ENCODE measurements around the gene MEIOSIN.

The MEIOSIN gene

DNA sequence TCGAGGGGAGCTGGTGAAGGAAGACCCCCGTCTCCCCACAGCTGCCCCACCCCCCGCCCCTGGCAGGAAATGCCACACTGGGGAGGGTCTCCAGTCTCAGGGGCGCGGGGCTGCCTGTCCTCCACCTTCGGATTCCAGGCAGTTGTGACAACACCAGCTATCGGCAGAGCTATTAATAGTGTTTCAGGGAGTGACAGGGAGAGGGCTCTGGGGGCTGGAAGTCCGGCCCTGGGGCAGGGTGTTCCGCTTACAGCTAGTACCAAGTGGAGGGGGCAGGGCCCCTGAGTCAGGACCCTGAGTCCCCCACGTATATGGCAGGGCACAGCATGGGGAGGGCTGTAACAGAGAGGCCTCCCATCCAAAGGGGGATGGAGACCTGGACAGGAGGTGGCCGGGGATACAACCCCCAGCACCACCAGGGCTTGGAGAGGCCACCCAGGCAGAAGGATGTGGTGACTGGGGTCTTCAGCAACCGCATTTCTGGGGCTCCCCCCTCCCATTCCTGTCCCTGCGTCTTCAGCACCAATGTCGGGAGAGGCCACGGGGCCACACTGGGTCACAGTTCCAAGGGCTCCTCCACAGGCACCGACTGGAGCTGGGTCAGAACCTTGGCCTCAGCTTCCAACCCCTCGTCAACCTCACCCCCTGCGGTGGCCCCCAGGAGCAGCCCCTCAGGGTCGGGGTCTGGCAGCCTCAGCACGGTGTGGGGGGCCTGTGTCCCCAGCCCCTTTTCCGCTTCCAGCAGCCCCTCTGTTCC, 31.9 kb downstream of the MEIOSIN start:
- DNase-seq (ENCODE audit: low read depth in 2 of 2): no peak

DNA sequence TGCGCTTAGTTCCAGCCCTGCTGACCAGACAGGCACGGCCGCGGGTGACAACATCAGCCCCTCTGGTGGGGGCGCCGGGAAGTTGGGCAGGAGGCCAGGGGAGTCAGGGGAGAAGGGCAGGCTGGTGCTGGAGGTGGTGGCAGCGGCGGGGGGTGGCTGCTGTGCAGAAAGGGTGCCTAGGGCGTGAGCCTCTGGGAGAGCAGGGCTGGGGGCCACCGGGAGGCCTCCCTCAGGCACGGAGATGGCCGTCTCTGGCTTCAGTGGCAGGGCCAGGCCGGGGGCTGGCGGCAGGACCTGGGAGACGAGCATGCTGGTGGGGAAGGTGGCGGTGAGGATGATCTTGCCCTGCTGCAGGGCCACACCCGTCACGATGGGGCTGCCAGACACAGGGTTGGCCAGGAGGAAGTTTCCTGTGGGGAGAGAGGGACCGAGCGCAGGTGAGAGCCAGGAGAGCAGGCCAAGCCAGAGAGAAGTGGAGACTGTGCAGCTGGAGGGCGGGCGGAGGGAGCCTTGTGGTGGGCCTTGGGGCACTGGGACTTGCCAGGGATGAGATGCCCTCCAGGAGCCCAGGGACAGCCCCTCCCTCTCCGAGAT, 32.6 kb downstream of the MEIOSIN start:
- DNase-seq (ENCODE audit: low read depth in 2 of 2): no peak

DNA sequence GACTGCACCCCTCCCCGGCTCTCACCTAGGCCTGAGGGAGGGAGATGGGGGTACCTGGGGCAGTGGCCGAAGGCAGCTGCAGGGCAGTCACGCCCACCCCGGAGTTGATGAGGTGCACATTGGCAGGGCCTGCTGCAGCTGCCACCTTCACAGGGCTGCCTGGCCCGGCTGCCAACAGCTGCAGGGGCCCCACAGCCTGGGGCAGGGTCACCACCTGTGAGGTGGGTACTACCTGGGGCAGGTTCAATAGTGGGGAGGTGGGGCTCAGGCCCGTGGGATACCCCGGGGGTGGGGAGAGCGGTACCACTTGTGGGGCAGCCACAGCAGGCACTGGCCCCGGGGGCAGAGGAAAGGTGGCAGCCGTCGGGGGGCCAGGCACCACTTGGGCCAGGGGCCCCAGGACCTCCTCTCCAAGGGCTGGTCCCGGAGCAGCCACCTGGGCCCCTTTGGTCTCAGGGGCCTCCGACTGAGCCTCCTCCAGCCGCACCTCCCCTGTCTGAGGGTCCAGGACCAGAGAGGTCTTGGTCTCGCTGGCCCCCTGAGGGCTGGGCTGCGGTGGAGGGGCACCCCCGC, 33.1 kb downstream of the MEIOSIN start:
- no peak for DNase-seq (ENCODE audit: low read depth in 2 of 2)

DNA sequence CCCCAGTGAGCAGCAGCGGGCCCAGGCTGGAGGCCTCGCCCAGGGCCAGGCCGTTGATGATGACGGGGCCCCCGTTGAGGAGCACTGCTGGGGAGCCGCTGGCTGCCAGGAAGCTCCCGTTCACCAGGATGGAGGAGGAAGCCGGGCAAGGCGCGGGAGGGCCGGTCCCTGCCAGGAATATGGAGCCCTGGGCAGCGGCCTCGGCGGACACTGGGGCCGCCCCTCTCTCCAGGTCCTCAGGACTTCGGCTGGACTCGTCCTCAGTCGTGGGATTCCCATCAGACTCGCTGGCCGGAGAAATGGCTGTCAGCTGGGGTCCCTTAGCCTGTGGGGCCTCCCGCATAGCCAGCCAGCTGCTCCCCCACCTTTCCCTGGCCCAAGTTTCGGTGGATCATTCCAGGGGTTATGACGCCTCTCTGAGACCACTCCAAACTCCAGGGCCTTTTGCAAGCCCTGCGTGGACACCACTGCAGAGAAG, 33.7 kb downstream of the MEIOSIN start:
- DNase-seq (ENCODE audit: low read depth in 2 of 2): no peak

DNA sequence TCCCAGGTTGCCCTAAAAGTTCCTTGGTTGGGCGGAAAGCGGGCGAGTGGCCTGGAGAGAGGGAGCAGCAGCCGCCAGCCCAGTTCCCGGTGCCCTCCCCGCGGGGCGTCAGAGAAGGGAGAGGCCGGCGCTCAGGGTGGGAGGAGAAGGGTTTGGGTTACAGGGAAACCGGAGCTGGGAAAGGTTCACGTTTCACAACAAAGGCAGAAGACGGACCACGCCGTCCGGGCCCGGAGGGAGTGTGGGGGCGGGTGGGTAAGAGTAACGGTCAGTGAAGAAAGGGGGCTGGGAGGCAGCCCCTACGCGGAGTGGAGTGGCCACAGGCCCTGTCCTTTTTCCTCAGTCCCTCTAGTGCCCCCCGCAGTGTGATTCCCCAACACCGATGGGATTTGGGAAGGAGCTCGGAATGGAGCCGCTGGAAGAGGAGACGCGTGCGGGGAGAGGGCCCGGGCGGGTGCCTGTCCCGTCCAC, 34.2 kb downstream of the MEIOSIN start:
- DNase-seq (ENCODE audit: low read depth in 2 of 2): no peak

DNA sequence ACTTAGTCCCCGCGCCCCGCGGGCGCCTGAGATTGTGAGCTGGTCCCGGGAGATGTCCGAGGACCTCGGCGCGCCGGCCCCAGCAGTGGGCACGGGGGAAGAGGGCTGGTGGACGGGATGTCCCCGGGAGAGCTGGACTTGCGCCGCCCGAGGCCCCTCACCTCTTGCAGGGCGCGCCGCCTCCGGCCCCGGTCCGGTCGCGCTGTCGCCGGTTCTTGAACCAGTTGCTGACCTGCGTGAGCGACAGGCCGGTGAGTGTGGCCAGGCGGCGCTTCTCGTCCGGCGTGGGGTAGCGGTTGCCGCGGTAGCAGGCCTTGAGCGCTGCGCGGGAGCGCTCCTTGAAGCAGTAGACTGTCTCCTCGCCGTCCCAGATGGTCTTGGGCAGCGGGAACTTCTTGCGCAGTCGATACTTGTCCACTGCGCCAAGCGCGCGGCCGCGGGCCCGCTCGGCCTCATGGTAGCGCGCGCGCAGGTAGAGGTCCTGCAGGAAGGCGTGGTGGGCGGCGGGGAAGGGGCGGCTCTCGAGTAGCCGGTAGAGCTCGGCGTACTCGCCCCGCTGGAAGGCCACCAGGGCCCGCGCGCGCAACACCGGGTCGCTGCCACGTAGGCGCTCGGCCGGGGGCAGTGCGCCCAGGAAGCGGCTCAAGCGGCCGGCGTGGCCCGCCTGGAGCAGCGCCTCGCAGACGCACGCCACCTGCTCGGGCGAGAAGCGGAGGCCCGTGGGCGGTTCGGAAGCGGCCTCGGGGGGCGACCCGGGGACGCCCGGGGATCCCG, 34.8 kb downstream of the MEIOSIN start:
- no peak for DNase-seq (ENCODE audit: low read depth in 2 of 2)

DNA sequence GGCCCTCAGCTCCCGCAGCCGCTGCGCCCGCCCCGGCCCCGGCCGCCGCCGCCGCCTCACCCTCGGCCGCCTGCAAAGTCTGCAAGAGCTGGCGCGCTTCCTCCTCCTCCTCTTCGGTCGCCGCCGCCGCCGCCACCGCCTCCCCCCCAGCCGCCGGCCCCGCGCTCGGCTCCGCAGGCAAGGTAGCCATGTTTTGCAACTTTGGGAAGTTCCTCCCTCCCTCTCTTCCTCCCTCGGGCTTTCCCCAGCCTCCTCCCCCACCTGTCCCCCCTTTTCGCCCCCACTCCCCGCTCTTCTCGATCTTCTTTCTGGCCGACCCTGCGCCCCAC, 35.4 kb downstream of the MEIOSIN start:
- DNase-seq (ENCODE audit: low read depth in 2 of 2): peak in 1 of 2 experiments; percentile 28

DNA sequence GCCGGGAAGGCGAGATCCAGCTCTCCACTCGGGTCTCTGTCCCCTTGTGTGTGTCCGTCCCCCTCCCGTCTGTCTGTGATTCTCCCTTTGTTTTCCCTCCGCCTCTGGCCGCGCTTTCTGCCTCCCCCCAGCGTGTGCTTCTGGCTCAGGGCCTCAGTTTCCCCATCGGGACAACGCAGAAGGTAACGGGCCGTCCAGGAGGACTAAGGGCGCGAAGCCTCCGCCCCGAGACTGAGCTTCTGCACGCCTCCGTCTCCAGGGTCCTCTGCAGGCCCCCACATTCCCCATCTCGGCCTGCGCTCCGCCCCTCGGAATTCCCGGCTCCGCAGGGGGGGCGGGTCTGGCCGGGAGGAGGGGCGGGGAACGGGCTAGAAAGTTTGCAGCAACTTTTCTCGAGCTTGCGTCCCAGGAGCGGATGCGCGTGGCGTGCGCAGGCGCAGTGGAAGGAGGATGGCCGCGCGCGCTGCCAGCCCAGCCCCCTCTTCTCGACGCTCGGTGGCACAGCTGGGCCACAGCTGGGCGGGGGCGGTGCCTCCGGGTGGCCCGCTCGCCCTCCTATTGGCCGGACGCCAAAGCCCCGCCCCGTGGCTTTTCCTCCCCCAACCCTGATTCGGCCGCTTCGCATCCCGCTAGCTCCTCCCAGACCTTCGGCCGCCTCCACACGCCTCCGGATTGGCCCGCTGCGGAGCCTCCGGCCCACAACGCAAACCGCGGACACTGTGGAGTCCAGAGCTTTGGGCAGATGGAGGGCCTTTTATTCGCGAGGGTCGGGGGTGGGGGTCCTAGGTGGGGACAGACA, 35.9 kb downstream of the MEIOSIN start, which contains the start of gene SIX5:
Gene SIX5 (minus strand): TSS at position 269 of the 799 bp plus-strand sequence. CDS start 408 bp downstream, outside the sequence.
- DNase-seq (ENCODE audit: low read depth in 2 of 2): peak; percentile 86 to 95

DNA sequence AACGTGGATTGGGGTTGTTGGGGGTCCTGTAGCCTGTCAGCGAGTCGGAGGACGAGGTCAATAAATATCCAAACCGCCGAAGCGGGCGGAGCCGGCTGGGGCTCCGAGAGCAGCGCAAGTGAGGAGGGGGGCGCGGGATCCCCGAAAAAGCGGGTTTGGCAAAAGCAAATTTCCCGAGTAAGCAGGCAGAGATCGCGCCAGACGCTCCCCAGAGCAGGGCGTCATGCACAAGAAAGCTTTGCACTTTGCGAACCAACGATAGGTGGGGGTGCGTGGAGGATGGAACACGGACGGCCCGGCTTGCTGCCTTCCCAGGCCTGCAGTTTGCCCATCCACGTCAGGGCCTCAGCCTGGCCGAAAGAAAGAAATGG, 36.6 kb downstream of the MEIOSIN start:
- peak in 1 of 2 experiments; percentile 28 for DNase-seq (ENCODE audit: low read depth in 2 of 2)

DNA sequence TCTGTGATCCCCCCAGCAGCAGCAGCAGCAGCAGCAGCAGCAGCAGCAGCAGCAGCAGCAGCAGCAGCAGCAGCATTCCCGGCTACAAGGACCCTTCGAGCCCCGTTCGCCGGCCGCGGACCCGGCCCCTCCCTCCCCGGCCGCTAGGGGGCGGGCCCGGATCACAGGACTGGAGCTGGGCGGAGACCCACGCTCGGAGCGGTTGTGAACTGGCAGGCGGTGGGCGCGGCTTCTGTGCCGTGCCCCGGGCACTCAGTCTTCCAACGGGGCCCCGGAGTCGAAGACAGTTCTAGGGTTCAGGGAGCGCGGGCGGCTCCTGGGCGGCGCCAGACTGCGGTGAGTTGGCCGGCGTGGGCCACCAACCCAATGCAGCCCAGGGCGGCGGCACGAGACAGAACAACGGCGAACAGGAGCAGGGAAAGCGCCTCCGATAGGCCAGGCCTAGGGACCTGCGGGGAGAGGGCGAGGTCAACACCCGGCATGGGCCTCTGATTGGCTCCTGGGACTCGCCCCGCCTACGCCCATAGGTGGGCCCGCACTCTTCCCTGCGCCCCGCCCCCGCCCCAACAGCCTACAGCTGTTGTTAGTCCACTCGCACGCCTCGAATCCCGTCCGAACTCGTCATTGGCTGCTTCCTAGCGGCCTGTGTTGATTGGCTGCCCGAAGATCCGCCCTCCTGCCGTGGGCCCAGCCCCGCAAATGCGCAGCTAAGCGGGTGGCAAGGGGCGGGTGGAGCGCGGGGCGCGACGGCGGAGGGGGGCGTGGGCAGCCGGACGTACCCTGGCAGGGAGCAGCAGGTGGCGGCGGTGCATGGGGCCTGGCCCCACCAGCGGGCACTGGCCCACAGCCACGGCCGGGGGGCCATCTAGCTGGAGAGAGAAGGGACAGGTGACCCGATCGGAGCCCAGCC, 37.2 kb downstream of the MEIOSIN start:
- DNase-seq (ENCODE audit: low read depth in 2 of 2): peak; percentile 76 to 84

DNA sequence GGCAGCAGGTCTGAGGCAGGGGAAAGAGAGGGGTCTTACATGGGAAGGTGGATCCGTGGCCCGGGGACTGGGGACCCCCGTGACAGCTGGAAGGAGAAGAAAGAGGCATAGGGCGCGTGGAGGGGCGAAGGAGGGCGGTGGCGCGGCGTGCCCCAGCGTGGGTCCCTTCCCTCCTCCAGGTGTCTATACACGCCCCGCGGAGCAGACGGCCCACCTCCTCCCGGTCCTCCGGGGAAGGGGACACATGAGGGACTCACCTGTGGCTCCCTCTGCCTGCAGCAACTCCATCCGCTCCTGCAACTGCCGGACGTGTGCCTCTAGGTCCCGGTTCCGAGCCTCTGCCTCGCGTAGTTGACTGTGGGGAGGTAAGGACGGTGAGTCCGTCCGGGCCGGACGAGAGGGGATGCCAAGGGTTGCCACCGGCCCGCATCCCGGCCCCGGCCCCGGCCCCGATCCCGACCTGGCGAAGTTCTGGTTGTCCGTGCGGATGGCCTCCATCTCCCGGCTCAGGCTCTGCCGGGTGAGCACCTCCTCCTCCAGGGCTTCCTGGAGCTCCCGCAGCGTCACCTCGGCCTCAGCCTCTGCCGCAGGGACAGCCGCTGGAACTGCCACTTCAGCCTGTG, 38.2 kb downstream of the MEIOSIN start:
- DNase-seq (ENCODE audit: low read depth in 2 of 2): no peak

DNA sequence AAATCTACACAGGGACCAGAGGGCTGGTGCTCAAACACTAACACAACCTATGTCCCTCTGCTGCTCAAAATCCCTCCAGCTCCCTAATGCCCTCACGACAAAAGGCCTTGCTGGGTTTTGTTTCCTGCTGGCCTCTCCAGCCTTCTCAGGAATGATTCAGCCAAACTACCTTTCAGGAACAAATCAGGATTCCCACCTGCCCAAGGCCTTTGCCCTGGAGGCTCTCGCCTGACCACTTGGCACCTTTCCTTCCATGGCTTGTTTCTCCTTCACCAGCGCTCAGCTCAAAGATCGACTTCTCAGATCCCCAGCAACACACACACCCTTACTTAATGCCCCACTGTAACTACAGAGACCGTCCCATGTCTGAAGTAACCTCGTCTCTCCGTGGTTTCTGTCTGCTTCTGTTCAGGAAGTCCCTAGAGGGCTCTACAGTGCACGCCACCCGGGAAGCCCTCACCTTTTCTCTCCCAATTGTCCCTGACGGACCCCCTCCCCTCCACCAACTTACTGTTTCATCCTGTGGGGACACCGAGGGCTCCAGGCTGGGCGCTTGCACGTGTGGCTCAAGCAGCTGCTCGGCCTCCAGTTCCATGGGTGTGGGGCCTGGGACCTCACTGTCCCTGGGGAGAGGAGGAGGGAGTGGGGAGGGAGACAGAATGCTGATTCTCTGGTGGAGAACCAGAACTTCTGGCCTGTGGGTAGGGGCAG, 39.0 kb downstream of the MEIOSIN start:
- no peak for DNase-seq (ENCODE audit: low read depth in 2 of 2)

DNA sequence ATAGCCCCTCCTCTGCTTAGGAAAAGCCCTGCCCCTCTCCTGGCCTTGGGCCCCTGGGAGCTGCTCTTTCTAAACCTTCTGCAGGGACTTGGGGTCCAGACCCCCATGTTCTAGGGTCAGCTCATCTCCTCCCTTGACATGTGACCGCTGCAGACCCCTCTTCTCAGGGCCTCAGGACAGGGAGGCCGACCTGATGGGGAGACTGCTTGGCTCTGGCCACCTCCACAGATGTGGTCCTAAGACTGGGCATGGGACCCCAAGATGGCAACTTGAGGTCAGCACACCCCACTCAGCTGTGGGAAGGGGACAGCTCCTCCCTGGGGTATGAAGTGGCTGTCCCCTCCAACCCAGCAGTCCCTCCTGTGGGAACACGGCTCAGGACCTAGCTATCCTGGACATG, 39.7 kb downstream of the MEIOSIN start:
- no peak for DNase-seq (ENCODE audit: low read depth in 2 of 2)

DNA sequence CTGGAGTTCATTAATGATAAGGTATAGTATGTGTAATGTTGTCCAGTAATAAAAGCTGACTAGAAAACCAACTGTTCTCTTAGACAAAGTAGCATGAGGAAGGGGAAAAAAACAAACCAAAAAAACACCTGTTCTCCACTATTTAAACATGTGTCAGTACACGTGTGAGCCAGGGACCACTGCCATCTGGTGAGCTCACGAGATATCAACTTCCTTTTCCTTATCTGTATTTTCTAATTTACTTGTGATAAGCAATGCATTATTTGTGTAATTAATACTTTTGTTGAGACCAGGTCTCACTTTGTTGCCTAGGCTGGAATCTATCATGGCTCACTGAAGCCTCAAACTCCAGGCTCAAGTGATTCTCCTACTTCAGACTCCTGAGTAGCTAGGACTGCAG, 40.1 kb downstream of the MEIOSIN start:
- DNase-seq (ENCODE audit: low read depth in 2 of 2): no peak

DNA sequence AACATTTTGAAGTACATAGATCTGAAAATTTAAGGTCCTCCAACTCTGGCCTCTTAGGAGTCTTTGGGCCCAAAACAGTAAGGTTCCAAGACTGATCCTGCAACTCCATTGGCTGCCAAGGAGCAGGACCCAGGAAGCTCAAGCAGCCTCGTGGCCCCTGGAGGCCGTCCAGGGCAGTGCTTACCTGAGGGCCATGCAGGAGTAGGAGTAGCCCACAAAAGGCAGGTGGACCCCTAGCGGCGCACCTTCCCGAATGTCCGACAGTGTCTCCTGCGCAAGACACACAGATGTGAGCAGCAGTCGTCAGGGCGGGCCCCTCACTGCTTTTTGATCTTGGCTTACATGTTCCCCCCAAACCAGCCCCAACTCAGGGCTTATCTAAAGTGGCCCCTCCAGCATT, 41.5 kb downstream of the MEIOSIN start:
- no peak for DNase-seq (ENCODE audit: low read depth in 2 of 2)

DNA sequence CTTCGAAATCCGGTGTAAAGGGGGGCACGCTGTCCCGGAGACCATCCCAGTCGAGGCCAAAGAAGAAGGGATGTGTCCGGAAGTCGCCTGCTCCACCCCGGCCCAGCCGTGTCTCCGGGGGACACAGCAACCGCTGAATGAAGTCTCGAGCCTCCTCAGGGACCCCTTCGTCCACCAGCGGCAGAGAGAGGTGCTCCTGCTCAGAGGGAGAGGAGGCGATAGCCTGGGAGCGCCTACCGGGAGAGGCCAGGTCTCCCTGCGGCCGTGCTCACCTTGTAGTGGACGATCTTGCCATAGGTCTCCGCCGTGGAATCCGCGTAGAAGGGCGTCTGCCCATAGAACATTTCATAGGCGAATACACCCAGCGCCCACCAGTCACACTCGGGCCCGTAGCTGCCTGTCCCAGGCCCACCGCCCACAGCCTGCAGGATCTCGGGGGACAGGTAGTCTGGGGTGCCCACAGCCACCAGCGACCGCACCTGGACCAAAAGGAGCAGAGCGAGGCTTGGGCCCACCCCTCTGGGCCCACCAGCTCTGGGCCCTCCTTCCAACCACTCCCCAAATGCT, 44.2 kb downstream of the MEIOSIN start:
- DNase-seq (ENCODE audit: low read depth in 2 of 2): no peak

DNA sequence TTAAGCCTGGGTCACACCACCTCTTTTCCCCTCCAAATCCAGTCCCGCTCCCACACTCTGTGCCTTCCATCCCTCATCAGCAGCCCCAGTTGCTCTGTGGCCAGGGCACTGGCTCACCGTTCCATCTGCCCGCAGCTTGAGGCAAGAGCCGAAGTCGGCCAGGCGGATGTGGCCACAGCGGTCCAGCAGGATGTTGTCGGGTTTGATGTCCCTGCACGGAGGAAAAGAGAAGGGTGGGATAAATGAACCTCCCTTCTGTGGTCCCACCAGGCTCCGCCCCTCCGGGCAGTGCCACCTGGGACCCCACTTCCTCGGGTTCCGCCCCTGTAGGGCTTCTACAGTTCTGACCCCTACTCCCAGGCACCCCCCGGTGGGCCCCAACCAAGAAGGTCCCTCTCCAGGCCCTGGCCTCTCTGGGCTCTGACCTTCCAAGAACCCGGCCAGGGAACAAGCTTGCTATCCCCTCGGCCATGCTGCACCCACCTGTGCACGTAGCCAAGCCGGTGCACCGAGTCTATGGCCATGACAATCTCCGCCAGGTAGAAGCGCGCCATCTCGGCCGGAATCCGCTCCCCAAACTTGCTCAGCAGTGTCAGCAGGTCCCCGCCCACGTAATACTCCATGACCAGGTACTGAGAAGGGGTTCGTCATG, 44.9 kb downstream of the MEIOSIN start:
- no peak for DNase-seq (ENCODE audit: low read depth in 2 of 2)

All from stimulated activated CD4-positive, alpha-beta T cell treated with anti-CD3 and anti-CD28 coated beads, Interleukin-12 subunit alpha, Interleukin-12 subunit beta, amount 100 ng/mL, for 24 hours (primary cell).